ENCODE results near the gene KIF12. TPM values are rescaled to one million over a fixed set of nuclear protein-coding genes. Genes with fewer than 3 reads are reported as not detected.

Gene KIF12
- total RNA-seq, 2 donors from 2014 or later, result not detected

DNA sequence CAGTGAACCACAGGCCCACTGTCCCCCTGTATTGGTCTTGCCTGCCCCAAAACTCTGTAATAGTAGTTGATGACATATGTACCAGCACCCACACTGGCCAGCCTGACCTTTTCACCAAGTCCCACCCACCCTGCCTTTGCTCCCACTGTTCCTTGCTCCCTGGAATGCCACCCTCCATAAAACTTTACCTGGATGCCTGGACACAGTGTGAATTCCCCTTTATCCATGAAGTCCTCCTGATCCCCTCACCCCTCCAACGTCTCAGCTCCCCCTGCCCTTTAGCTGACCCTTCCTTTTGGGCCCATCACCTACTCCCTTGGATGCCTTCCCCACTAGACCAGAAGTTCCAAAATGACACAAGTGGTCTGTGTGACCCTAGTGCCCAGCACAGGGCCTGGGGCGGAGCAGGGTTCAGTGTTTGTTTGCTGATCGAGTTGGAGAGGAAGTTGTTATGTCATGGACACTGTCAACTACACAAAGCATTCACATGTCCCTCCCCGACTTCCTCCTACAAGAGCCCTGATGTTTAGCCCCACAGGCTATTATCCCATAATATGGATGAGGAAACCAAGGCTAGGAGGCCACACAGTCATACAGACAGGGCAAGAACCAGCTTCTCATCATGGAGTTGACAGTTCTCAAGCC, 37.1 kb downstream of the KIF12 start:
- Mint-ChIP-seq H3K9me3 (no peaks in the 10 kb centered on the region), H3K27ac (no peak overlapping the region), H3K4me3 (no peak overlapping the region), H3K27me3 (peaks cover 24 to 25% of the 10 kb centered on the region in 2 donors), H3K36me3 (no peaks in the 10 kb centered on the region), H3K4me1 (ENCODE audit: low read depth in 2 of 2) (no peaks in the 10 kb centered on the region)
- no peak for ATAC-seq
- peak; percentile 31 for DNase-seq (ENCODE audit: low spot score)

DNA sequence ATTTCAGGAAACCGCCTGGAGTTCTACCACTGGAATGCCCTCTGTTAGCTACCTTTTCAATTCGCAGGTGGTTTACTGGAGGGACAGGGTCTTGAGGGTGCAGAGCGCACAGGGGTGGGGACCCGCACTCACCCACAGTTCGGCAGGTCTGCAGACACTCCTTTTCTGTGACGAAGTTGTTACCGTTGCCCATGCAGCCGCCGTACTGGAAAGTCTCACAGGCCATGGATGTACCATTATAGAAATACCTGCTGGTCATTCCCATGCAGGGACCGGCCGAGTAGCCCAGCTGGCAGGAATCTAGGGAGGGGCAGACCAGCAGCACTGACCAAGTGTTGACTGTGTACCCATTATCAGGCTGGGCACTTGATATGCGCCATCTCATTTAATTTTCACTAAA, 37.8 kb downstream of the KIF12 start:
- no peak for ATAC-seq
- Mint-ChIP-seq H3K27ac (no peak overlapping the region), H3K36me3 (no peaks in the 10 kb centered on the region), H3K4me1 (ENCODE audit: low read depth in 2 of 2) (no peaks in the 10 kb centered on the region), H3K9me3 (no peaks in the 10 kb centered on the region), H3K4me3 (no peak overlapping the region), H3K27me3 (peaks cover 20% of the 10 kb centered on the region in 2 donors)
- no peak for DNase-seq (ENCODE audit: low spot score)

DNA sequence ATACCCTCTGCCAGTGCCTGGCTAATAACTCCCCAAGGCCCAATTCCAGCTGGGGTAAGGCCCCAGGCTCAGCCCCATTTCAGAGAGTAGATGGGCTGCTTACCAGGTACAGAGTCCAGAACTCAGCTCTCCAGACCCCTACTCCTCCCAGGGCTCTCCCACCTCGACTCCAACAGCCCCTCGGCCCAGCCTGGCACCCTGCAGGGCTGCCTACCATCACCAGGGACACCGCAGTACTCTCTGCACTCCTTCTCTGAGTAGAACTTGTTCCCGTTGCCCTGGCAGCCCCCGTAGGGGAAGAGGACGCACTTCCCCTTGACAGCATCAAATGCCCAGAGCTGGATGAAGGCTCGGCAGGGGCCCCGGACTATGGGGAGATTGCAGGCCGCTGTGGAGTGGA, 38.4 kb downstream of the KIF12 start:
- Mint-ChIP-seq H3K27me3 (peaks cover 17 to 19% of the 10 kb centered on the region in 2 donors), H3K4me1 (ENCODE audit: low read depth in 2 of 2) (no peaks in the 10 kb centered on the region), H3K4me3 (no peak overlapping the region), H3K9me3 (no peaks in the 10 kb centered on the region), H3K27ac (no peak overlapping the region), H3K36me3 (no peaks in the 10 kb centered on the region)
- ATAC-seq, result no peak
- DNase-seq (ENCODE audit: low spot score), result no peak

DNA sequence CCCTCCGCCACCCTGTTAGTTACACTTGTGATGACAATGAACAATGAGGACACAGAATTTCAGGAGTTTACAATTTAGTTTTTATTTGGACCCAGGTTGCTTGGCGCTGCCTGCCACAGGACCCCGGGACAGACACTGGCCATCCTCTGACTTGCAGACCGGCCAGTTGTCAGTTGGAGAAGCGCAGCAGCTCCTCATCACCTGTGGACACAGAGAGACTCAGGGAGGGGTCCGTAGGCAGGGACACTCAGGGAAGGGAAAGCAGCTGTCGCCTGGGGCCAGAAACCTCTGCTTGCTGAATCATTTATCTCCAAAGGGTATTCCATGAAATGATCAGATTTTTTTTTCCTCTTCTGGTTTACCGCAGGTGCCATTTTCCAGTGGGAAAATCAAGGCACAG, 39.0 kb downstream of the KIF12 start:
- H3K4me1 Mint-ChIP-seq (ENCODE audit: low read depth in 2 of 2), result no peaks in the 10 kb centered on the region

DNA sequence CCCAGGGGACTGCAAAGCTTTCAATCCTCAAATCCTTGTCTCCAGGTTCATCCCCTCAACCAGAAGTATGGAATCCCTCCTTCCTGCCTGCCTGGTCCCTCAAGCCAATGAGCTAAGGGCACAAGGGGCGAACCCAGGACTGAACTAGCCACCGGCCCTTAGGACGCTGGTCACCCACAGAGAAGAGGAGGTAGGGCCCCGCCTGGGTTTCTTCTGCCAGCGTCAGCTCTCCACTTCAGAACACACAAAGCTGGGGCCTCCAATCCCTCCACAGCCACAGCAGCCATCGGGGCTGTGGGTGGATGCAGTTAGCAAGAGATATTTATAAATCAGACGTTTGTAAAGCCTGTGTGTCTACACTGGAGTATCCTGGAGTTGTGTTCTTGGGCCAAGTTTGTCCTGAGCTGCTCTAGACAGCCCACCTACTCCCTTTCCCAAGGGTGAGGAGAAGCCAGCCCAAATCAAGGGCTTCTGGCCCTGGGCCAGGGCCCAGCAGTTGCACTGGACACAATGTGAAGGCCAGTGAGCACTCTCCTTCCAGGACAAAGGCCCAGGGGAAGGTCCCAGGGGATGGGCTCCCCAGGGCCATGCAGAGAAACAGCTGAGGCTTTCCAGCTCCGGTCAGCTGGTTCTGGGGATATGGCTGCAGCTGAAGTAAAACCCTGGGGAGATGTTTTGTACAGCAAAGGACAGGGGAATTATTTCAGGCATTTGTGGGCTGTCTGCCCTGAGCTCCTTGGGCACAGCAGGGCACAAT, 39.9 kb downstream of the KIF12 start:
- DNase-seq (ENCODE audit: low spot score) (no peak), ATAC-seq (no peak)
- H3K27me3 Mint-ChIP-seq, result peaks cover 17% of the 10 kb centered on the region in 2 donors
- H3K9me3 Mint-ChIP-seq, result no peaks in the 10 kb centered on the region
- no peaks in the 10 kb centered on the region for H3K4me1 Mint-ChIP-seq (ENCODE audit: low read depth in 2 of 2)
- H3K36me3 Mint-ChIP-seq, result no peaks in the 10 kb centered on the region
- no peak overlapping the region for H3K27ac Mint-ChIP-seq
- H3K4me3 Mint-ChIP-seq, result no peak overlapping the region

More for the DNA sequence above, 39.0 kb downstream of the KIF12 start:
- Mint-ChIP-seq H3K27ac (no peak overlapping the region), H3K36me3 (no peaks in the 10 kb centered on the region), H3K9me3 (no peaks in the 10 kb centered on the region), H3K27me3 (peaks cover 17% of the 10 kb centered on the region in 2 donors), H3K4me3 (no peak overlapping the region)
- no peak for DNase-seq (ENCODE audit: low spot score)
- ATAC-seq, result no peak

DNA sequence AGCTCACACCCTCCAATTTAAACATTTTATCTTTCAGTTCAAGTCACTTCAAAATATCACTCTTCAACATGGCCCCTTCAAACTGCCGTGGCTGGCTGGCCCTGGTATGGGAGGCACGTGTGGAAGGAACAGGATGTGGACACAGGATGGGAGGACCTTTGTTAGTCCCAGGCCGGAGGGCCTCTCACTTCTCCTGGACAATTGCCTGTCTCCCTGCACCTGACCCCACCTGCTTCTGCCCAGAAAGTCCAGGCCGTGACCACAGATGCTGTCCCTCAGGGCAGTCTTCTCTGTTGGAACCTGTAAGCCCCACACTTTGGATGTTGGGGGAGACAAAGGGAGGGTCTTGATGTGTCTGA, 40.4 kb downstream of the KIF12 start:
- H3K4me3 Mint-ChIP-seq, result no peak overlapping the region
- no peak overlapping the region for H3K27ac Mint-ChIP-seq
- H3K9me3 Mint-ChIP-seq, result no peaks in the 10 kb centered on the region
- H3K27me3 Mint-ChIP-seq, result peaks cover 13 to 17% of the 10 kb centered on the region in 2 donors
- DNase-seq (ENCODE audit: low spot score) (no peak), ATAC-seq (no peak)
- no peaks in the 10 kb centered on the region for H3K4me1 Mint-ChIP-seq (ENCODE audit: low read depth in 2 of 2)
- H3K36me3 Mint-ChIP-seq, result no peaks in the 10 kb centered on the region

DNA sequence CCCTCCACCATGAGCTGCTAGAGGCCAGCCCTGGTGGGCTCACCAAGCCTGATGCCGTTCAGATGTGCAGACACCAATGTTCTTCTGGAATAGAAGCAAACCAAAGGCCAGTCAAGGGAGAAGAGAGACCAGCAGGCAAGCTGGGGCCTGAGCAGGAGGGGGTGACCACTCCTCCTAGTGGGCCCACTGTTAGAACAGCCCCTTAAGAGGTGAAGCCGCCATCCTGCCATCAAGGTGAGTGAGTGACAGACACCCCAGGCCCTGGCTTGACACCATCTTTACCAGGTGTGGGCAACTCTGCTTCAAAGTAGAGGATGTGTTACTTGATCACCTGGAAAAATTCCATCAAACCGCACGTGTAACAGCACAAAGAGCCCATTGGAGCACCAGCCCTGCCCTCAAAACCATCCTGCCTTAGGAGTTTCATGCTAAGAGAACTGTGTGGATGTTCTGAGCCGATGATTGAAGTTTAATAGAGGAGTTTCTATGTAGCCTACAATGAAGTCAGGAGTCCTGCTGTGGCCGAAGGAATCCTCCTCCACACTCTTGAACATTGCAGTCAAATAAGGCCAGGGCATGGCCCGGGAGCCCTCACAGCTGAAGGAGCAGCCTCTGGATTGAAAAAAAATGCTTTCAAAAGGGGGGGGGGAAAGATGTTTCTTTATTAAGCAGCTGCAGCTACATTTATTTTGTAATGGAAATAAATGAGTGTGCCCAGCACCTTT, 41.8 kb downstream of the KIF12 start:
- DNase-seq (ENCODE audit: low spot score) (no peak), ATAC-seq (no peak)
- no peak overlapping the region for H3K4me3 Mint-ChIP-seq
- peaks cover 0 to 4% of the 10 kb centered on the region in 2 donors for H3K27me3 Mint-ChIP-seq
- no peaks in the 10 kb centered on the region for H3K36me3 Mint-ChIP-seq
- H3K4me1 Mint-ChIP-seq (ENCODE audit: low read depth in 2 of 2), result no peaks in the 10 kb centered on the region
- no peak overlapping the region for H3K27ac Mint-ChIP-seq
- no peaks in the 10 kb centered on the region for H3K9me3 Mint-ChIP-seq

DNA sequence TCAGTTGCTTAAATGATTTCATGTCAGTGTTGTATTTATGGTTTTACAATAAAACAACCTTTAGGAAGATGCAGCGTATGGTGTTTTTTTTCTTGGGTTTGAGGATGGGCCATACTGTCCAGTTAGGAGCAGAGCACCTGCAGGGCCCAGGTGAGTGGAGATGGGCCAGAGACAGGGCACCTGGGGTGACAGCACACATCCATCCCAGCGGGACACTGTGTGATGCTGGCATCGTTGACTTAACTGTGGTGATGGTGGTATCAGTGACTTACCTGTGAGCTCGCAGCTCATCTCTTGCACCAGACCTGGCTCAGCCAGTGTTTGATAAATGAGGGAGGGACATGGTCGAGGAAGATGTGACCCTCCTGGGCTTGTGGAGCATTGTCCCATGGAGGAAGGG, 42.6 kb downstream of the KIF12 start:
- no peak overlapping the region for H3K4me3 Mint-ChIP-seq
- DNase-seq (ENCODE audit: low spot score) (no peak), ATAC-seq (no peak)
- H3K36me3 Mint-ChIP-seq, result no peaks in the 10 kb centered on the region
- no peak overlapping the region for H3K27ac Mint-ChIP-seq
- no peaks in the 10 kb centered on the region for H3K9me3 Mint-ChIP-seq
- H3K27me3 Mint-ChIP-seq, result no peaks in the 10 kb centered on the region
- H3K4me1 Mint-ChIP-seq (ENCODE audit: low read depth in 2 of 2), result no peaks in the 10 kb centered on the region

DNA sequence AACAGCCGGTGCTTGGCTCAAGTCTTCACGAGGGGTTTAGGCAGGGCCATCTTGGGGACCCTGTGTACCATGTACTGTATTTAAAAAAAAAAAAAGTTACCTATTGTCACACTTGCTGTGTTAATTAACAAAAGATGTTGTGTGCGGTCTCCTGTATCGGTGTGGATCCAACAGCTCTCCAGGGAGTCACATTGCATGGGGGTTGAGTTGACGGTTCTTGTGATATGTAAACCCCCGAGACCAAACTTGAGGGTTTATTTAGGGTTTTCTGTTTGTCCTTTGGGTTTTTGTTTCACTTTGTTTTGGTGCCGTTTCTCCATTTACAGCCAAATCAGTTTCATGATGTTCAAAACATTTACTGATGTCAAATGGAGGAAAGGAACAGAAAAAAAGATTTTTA, 43.2 kb downstream of the KIF12 start:
- no peaks in the 10 kb centered on the region for H3K27me3 Mint-ChIP-seq
- no peaks in the 10 kb centered on the region for H3K9me3 Mint-ChIP-seq
- H3K4me3 Mint-ChIP-seq, result no peak overlapping the region
- DNase-seq (ENCODE audit: low spot score) (no peak), ATAC-seq (no peak)
- H3K4me1 Mint-ChIP-seq (ENCODE audit: low read depth in 2 of 2), result no peaks in the 10 kb centered on the region
- H3K27ac Mint-ChIP-seq, result no peak overlapping the region
- H3K36me3 Mint-ChIP-seq, result no peaks in the 10 kb centered on the region

DNA sequence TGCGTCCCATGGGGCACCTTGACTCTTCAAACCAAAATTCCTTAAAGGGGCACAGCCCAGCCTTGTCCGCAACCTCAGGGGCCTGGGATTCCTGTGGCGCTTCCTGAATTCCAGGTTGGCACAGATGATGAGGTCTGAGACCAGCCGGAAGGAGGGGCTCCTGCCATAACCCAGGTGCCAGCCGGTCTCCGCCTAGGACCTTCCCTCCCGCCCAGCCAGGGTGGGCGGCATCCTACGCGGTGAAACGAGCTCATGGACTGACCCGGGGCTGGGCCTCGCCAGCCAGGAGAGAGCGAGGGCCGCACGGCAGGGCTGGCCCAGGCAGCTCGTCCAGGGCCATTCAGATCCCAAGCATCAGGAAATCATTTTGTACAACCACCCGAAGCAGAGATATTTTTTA, 44.0 kb downstream of the KIF12 start:
- no peak overlapping the region for H3K4me3 Mint-ChIP-seq
- DNase-seq (ENCODE audit: low spot score) (no peak), ATAC-seq (no peak)
- no peaks in the 10 kb centered on the region for H3K9me3 Mint-ChIP-seq
- no peaks in the 10 kb centered on the region for H3K4me1 Mint-ChIP-seq (ENCODE audit: low read depth in 2 of 2)
- no peaks in the 10 kb centered on the region for H3K27me3 Mint-ChIP-seq
- H3K36me3 Mint-ChIP-seq, result no peaks in the 10 kb centered on the region
- no peak overlapping the region for H3K27ac Mint-ChIP-seq

DNA sequence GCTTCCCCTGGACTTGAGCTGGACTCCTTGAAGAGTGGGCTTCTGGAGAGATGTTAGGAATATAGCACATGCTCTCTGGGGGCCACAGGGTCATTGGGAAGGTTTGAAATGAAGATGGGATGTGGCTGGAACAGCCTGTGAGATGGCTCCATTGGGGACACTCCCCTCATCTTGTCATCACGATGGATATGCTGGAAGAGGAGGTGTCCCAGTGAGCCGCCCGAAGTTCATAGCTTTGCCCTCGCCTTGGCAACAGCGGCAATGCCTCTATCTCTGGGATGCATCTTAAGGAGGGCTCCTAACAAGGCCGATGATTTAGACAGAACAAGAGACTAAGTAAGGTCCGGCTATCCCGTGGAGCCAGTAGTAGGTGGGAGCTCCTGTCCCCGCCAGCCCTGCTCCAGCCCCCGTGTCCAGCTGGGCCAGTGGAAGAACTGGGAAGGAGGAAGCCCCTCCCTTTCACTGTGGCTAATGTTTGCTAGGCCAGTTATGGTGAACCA, 44.9 kb downstream of the KIF12 start:
- no peaks in the 10 kb centered on the region for H3K9me3 Mint-ChIP-seq
- H3K36me3 Mint-ChIP-seq, result no peaks in the 10 kb centered on the region
- DNase-seq (ENCODE audit: low spot score) (no peak), ATAC-seq (no peak)
- no peak overlapping the region for H3K4me3 Mint-ChIP-seq
- H3K27me3 Mint-ChIP-seq, result no peaks in the 10 kb centered on the region
- no peaks in the 10 kb centered on the region for H3K4me1 Mint-ChIP-seq (ENCODE audit: low read depth in 2 of 2)
- no peak overlapping the region for H3K27ac Mint-ChIP-seq

DNA sequence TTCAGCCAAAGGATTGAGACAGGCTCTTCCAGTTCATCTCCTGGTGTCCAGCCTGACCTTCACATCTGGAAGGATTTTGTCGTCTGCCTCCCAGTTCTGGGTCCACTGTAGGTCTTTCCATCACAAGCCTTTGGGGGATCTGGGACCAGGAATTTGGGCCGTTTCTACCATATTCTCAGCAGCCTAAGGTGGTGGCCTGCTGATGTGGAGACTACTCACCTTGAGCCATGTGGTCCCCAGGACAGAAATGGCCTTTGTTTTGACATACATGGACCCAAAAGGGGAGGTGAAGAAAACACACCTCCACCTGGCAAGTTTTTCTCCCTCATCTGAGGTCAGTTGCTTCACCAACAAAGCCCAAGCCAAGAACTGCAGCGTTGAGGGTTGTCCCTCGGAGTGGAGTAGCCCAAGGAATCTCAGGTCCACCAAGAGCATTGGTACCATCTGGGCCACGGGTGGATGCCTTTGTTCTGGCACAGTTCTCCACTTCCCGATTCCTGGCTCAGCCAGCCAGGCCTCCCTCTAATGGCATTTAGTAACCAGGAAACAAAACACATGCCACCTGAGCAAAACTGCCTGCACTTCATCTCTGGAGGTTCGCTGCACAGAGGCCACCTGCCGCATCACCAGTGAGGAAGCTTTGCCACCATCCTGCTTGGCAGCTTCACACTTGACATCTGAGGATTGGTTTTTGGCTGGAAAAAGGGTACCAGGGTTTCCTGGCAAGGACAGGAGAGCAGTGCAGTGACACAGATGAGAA, 45.7 kb downstream of the KIF12 start:
- Mint-ChIP-seq H3K4me3 (no peak overlapping the region), H3K36me3 (no peaks in the 10 kb centered on the region), H3K27ac (no peak overlapping the region), H3K4me1 (ENCODE audit: low read depth in 2 of 2) (no peaks in the 10 kb centered on the region), H3K9me3 (no peaks in the 10 kb centered on the region), H3K27me3 (no peaks in the 10 kb centered on the region)
- no peak for ATAC-seq
- no peak for DNase-seq (ENCODE audit: low spot score)

DNA sequence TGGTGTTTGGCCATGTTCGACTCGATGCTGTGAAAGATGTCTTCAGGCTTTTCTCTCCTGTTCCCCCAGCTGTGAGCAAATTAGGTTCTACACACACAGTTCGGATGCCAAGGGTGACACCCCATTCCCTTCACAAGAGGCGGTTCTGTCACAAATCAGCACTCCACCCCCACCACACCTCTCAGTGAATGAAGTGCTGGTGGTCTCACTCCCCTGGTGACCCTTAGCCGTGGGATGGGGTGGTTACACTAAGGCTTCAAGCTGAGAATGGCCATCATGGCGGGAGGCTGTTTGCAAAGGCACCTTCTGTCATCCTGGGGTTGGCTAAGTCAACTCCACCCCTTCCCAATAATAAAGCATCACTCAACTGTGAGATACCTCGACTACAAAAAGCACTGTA, 47.4 kb downstream of the KIF12 start:
- DNase-seq (ENCODE audit: low spot score) (no peak), ATAC-seq (no peak)
- no peaks in the 10 kb centered on the region for H3K27me3 Mint-ChIP-seq
- no peak overlapping the region for H3K4me3 Mint-ChIP-seq
- H3K27ac Mint-ChIP-seq, result no peak overlapping the region
- no peaks in the 10 kb centered on the region for H3K36me3 Mint-ChIP-seq
- H3K9me3 Mint-ChIP-seq, result no peaks in the 10 kb centered on the region
- H3K4me1 Mint-ChIP-seq (ENCODE audit: low read depth in 2 of 2), result no peaks in the 10 kb centered on the region

All from natural killer cell treated with Interleukin-12 subunit alpha and Interleukin-12 subunit beta and Interleukin-15 and Interleukin-18, amount 100 ng/mL, for 72 hours (primary cell).